ENCODE data around the gene KCNQ1.

- TF ChIP-seq CTCF (conservative IDR thresholded peaks at IDR 0.05) (no peak), EZH2 (IDR thresholded peaks at IDR 0.05; ENCODE audit: low read depth) (no peak)
Observed at GRCh38 chr11:2760196-2760871, 315.5 kb downstream of the KCNQ1 start.
